HG03095 (cell line): ENCODE results near the gene IRF2.
A peak's percentile ranks its signal among the peaks of the same experiment; 100 is the strongest.

Experiments used
- ATAC-seq: cut with Tn5 transposase; IDR thresholded peaks from one replicate; pipeline ENCODE4 v1.9.1; 2021; ENCODE audit warnings: moderate library complexity; ENCODE audit not compliant: unreplicated experiment

Gene IRF2

GRCh38 chr4:184410748-184411147 lies 63.6 kb downstream of the IRF2 start:
- ATAC-seq = no peak

GRCh38 chr4:184409911-184410692 lies 64.2 kb downstream of the IRF2 start:
- ATAC-seq = peak; percentile 61

- no peak for ATAC-seq
These were observed 64.8 kb downstream of the IRF2 start for GRCh38 chr4:184409502-184409901.

GRCh38 chr4:184408684-184409081 lies 65.7 kb downstream of the IRF2 start:
- no peak for ATAC-seq

GRCh38 chr4:184408021-184408683 lies 66.2 kb downstream of the IRF2 start:
- no peak for ATAC-seq

- no peak for ATAC-seq
These were observed 67.4 kb downstream of the IRF2 start for GRCh38 chr4:184406958-184407391.

- ATAC-seq = no peak
These were observed 70.3 kb downstream of the IRF2 start for GRCh38 chr4:184404047-184404446.

GRCh38 chr4:184403384-184403781 lies 71.0 kb downstream of the IRF2 start:
- no peak for ATAC-seq

GRCh38 chr4:184402740-184403383 lies 71.5 kb downstream of the IRF2 start:
- no peak for ATAC-seq

GRCh38 chr4:184402239-184402638 lies 72.1 kb downstream of the IRF2 start:
- no peak for ATAC-seq

- ATAC-seq = no peak
These were observed 72.8 kb downstream of the IRF2 start for GRCh38 chr4:184401397-184402171.

GRCh38 chr4:184400891-184401290 lies 73.5 kb downstream of the IRF2 start:
- no peak for ATAC-seq

GRCh38 chr4:184400375-184400870 lies 73.9 kb downstream of the IRF2 start:
- ATAC-seq = no peak

- no peak for ATAC-seq
These were observed 74.8 kb downstream of the IRF2 start for GRCh38 chr4:184399512-184399908.

GRCh38 chr4:184398741-184399511 lies 75.4 kb downstream of the IRF2 start:
- ATAC-seq = no peak

- no peak for ATAC-seq
These were observed 76.7 kb downstream of the IRF2 start for GRCh38 chr4:184397516-184398163.

- ATAC-seq = no peak
These were observed 77.5 kb downstream of the IRF2 start for GRCh38 chr4:184396570-184397515.

- ATAC-seq = peak; percentile 89
These were observed 78.4 kb downstream of the IRF2 start for GRCh38 chr4:184395971-184396391.
